ENCODE results near the gene SHLD2.
"Not testable (repeated sequence)": the region's sequence is repeated elsewhere in the genome, so short reads cannot be mapped to it uniquely, and the experiment has no call there.

DNA sequence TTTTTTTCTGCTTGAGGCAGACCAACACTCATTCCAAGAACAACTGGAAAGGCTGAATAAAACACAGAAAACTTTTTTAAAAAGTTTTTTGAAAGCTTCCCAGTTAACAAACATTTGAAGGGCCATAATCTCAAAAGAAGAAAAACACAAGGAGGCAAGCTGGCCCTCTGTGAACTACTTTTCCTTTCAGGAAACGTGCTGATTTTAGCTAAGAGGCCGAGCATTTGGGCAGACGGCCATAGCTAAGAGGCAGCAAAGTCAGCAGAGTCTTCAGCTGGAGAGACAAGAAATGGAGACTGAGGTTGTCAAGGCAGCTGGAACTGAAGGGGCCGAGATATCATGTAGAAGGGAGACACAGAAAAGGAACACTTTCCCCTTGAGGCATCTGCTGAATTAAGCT is 111.9 kb downstream of the SHLD2 start:
- TF ChIP-seq, protein P1, sequence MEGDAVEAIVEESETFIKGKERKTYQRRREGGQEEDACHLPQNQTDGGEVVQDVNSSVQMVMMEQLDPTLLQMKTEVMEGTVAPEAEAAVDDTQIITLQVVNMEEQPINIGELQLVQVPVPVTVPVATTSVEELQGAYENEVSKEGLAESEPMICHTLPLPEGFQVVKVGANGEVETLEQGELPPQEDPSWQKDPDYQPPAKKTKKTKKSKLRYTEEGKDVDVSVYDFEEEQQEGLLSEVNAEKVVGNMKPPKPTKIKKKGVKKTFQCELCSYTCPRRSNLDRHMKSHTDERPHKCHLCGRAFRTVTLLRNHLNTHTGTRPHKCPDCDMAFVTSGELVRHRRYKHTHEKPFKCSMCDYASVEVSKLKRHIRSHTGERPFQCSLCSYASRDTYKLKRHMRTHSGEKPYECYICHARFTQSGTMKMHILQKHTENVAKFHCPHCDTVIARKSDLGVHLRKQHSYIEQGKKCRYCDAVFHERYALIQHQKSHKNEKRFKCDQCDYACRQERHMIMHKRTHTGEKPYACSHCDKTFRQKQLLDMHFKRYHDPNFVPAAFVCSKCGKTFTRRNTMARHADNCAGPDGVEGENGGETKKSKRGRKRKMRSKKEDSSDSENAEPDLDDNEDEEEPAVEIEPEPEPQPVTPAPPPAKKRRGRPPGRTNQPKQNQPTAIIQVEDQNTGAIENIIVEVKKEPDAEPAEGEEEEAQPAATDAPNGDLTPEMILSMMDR (IDR thresholded peaks at IDR 0.05; ENCODE audit: low read length), result not testable (repeated sequence)
- TF ChIP-seq EZH2phosphoT487 (IDR thresholded peaks at IDR 0.05; ENCODE audit: low read length); EZH2 (optimal IDR thresholded peaks at IDR 0.05; ENCODE audit: low read depth, low read length): not testable (repeated sequence)

Data from MM.1S (cell line).